Right renal pelvis (tissue), 4 donors: ENCODE results near the gene CFAP54. TPM values are rescaled to one million over a fixed set of nuclear protein-coding genes. Genes with fewer than 3 reads are reported as not detected.
"Not testable (repeated sequence)": the region's sequence is repeated elsewhere in the genome, so short reads cannot be mapped to it uniquely, and the experiment has no call there.

Experiments
- DNase-seq, 4 donors: peaks; one replicate each; pipeline ENCODE4 v3.0.0-alpha.2; 2013; ENCODE audit warnings: low read depth in 4 of 4, low spot score in 3 of 4, missing footprints in 1 of 4
- polyA plus RNA-seq, 4 donors: library from polyadenylated mRNA; unstranded; fragments of 120-200 nt; gene quantifications; one replicate each; pipeline ENCODE4 v1.2.1, GENCODE V29; 2013; ENCODE audit not compliant: insufficient read length in 4 of 4

The CFAP54 gene
- polyA plus RNA-seq, 4 donors, result 2.4 to 2.8 (median 2.6) TPM

DNA sequence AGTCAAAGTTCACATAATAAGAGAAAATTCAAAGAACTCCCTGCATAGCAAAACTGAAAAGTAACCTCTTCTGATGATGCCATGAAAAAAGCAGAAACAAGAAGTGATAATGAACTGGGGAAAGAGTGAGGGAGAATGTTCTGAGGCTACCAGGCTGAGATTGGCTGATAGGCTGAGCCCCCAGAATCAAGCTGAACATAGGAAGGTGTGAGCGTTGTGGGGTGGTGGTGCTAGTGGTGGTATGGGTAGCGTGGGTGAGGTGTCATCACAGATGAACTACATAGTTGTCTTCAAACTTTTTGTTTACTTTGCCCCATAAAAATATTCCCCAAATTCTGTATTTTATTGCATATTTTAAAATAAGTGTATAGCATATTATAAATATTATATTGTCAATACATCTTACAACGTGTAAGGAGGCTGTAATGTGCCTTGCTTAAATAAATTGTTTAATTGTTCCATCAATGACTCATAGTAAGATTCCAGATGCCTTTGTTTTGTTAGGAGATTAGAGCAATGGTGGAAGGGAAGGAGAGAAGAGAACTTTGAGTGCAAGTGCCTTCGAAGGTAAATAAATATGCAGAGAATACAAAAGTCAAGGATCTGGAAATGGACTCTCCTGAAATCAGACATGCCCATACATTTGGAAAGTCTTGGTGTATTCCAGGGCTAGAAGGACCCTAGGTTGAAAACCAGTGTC lies 15.8 kb upstream of the CFAP54 start:
- no peak for DNase-seq

DNA sequence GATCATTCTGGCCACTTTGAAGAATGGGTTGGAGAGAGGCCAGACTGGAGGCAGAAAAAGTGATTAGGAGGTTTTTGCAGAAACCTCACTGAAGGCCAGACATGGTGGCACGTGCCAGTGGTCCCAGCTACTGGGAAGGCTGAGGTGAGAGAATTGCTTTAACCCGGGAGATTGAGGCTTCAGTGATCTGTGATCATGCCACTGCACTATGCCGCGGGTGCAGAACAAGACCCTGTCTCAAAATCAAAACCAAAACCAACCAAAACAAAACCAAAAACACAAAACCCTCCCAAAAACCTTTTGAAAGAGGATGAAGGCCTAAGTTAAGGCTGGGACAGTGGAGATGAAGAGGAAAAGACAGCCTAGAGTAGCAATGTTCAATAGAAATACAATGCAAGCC lies 15.2 kb upstream of the CFAP54 start:
- no peak for DNase-seq

DNA sequence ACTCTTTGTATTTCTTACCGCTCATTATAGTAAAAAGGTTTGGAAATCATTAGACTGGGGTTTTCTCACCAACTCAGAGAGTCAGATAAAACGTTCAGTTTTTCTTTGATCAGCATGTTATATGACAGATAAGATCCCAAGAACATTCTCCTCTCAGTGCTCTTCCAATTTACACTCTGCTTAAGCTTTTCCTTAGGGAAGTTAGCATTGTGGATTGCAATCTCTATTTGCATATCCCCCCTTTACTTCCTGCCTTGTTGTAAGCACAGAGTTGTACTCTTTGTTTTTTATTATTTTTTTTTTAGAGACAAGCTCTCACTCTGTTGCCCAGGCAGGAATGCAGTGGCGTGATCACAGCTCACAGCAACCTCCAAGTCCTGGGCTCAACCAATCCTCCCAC lies 11.4 kb upstream of the CFAP54 start:
- no peak for DNase-seq

DNA sequence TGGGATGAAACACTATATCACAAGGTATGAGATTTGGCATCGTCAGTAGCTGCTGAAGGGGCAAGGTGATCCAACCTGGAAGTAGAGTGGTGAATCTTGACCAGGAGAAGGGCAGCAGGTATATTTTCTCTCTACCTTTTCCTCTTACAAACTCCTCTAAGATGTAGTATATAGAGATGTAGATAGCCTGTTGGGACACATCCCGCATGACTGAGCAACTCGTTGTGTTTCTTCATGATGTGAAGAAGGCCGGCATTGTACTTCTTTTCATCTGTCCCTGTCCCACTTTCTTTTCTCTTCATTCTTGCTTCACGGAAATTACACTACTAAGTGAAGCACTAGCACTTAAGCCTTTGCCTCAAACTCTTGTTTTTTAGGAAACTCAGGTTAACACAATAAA lies 7.3 kb upstream of the CFAP54 start:
- DNase-seq, result no peak

DNA sequence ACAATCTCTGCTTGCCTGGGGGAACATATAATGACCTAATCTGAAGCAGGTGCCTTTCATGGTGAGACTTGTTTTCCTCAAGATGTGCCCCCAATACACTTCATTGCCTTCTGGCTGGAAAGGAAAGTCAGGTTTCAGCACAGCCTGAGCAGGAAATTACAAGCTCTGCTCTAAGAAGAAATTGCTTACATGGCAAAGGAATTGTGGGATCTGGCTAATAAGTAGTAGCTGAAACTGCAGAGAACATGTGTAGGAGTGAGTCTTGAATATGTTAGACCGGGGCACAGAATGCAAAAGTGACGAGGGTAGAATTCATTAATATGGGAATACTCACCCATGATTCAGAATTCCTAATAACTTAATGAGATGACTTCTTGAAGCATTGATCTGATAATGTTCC lies 6.3 kb upstream of the CFAP54 start:
- no peak for DNase-seq

DNA sequence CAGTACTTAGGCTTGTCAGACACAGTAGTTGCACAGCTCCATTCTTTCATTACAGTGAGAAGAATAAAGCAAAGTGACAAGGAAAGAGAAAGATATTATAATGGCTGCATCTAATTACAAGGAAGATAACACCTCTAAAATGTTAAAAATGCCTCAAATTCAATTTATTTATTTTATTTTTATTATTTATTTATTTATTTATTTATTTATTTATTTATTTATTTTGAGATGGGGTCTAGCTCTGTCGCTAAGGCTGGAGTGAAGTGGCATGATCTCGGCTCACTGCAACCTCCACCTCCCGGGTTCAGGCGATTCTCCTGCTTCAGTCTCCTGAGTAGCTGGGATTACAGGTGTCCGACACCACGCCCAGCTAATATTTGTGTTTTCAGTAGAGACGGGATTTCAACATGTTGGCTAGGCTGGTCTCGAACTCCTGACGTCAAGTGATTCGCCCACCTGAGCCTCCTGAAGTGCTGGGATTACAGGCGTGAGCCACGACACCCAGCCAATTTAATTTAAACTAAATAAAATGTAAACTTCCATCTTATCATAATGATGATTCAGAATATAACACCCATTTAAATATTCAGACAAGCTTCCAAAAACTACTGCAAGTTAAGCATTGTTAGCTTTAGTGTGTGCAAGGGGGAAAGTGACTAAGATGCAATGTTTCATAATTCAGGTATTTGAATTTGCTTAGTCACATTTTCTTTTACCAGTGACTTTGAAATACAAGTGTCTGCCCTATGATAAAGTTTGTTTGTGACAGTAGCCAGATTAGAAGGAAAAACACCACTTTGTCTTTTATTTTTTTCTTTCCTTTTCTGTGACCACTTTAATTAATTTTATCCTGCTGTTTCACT lies 2.4 kb upstream of the CFAP54 start:
- no peak for DNase-seq

DNA sequence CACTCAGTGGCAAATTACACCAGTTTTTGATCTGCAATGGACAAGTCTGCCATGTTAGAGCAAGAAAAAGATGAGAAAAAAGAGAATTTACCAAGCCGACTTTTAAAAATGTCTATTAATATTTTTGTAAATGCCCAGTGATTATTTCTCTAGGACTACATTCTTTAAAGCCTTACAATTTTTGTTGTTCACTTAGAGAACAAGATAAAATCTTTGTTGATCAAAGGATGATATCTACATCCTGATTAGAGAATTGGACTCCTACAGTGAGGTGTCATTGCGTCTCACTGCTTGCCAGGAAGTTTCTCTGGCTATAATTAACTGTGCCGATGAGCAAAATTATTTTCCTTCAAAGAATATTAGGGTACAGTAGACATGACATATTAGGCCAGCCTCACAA lies 1.7 kb upstream of the CFAP54 start:
- DNase-seq, result no peak

DNA sequence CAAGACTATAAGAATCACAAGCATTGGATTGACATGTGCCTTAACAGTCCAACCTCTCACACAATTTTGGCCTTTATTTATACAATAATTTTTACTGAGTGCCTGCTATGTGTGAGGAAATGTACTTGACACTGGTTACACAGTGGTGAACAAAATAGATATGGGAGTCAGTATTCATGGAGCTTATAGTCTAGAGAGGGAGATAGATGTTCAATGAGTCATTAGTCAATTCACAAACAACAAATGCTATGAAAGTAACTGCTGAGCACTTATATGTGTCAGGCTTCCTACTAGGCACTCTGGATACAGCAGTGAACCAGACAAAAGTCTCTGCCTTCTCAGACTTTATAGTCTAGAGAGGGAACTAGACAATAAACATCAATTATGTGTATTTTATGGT lies 3.7 kb downstream of the CFAP54 start:
- no peak for DNase-seq

DNA sequence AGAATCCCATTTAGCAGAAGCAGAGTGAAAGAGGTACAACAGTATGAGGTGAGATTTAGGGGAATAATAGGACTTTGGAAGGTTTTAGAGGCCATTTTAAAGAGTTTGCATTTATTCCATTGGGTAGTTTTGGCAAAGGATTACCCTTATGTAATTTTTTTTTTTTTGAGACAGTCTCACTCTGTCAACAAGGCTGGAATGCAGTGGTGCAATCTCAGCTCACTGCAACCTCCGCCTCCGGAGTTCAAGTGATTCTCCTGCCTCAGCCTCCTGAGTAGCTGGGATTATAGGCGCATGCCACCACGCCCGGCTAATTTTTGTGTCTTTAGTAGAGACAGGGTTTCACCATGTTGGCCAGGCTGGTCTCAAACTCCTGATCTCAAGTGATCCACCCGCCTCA lies 4.8 kb downstream of the CFAP54 start:
- DNase-seq, result not testable (repeated sequence)

DNA sequence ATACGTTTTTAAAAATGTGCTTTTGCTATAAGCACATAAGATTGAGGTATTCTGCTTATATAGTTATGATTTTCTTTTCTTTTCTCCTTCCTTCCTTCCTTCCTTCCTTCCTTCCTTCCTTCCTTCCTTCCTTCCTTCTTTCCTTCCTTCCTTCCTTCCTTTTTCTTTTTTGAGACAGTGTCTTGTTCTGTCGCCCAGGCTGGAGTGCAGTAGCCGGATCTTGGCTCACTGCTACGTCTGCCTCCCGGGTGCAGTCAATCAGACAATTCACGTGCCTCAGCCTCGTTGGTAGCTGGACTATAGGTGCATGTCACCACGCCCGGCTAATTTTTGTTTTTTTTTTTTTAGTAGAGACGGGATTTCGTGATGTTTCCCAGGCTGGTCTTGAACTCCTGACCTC lies 5.8 kb downstream of the CFAP54 start:
- DNase-seq, result no peak

DNA sequence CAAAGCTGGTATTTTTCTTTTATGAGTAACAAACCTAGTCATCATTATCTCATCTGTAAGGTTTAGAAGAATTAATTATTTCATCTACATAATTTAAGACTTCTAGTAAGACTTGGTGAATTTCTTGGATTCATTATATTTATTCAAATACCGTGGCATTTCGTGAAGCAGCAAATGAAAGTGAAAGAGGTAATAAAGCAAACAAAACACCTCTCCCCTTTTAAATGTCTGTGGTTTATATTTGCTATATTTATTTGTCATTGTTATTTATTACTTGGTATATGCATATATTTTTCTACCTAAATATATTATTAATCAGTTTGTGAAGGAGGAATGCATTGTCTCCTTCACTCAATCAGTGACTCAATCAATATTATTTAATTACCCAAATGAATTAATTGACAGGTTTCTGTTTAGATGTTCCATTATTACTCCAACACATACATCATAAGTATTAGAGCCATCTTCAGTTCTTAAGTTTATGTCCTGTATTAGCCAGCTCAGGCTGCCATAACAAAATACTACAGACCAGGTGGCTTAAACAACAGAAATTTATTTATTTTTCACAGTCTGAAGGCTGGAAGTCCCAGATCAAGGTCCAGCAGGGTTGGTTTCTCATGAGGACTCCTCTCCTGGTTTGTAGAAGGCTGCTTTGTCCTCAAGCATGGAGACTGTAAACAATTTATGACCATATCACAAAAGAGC lies 6.6 kb downstream of the CFAP54 start:
- DNase-seq, result no peak

DNA sequence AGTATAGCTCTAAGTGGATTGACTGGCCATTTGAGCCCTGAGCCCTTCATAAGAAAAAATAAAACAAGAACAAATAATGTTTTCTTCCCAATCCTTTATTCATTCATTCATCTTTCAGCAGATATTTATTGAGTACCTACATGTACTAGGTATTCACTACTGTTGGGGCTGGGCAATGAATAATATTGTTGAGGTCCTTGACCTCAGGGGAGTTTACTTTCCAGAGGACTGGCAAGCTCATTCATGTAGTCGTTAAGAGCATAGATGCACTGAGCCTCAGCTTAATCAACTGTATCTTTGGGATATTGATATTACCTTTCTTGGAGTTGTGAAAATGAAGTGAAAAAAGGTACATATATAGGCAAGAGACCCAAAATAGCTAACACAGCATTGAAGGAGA lies 7.6 kb downstream of the CFAP54 start:
- no peak for DNase-seq

DNA sequence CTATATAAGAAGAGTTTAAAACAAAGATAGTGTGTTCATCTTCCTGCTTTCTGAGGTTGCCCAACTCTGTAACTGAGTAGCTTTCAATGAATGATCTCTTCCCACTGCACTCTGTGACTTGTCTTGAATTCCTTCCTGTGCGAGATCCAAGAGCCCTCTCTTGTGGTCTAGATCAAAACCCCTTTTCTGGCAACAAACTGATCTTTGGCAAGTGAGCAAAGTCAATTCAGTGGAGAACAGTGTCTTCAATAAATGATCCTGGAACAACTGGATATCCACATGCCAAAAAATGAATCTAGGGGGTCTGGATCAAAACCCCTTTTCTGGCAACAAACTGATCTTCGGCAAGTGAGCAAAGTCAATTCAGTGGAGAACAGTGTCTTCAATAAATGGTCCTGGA lies 8.5 kb downstream of the CFAP54 start:
- DNase-seq, result no peak

DNA sequence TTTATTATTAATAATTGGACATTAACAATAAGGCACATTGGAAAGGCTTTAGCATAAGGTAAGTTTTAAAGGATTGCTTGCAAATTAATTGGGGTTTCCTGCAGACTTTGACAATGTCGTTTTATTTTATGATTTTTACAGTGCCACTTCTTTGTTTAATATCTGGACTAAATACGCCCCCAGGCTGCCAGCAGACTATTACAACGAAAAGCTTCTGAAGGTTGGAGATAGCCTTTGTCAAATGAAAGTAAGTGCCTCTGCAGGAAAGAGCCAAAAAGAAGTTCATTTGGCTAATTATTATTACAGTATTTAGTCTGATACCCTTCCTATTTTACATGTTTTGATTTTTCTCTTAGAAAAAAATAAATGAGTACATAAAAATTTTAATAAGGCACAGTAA lies 11.3 kb downstream of the CFAP54 start:
- DNase-seq, result no peak

DNA sequence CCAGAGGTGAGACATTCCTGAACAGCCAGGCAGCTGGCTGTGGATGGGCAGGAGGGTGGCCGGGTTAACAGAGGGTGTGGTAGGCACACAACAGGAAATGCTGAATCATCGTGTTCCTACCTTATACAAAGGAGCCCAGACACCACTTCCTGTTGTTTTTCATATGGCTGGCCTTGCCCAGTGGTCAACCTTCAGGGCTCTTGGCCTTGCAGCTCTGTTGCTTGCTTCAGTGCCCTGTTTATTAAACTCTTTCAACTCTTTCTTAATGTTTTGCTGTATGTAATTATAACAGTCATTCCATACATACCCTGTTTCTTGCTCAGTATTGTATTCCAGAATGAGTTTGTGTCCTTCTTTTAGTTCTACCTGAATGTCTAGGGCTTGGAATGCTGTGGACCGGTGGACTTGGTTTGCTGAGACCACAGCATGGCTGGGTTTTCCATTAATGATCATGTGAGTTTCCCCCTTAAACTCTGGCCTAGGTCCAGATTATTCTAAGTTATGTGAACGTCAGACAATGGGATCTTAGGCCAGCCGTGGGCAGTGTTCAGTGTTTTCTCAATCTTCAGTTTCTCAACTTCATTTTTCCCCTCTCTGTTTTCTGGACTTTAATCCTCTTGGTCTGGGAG lies 11.9 kb downstream of the CFAP54 start:
- DNase-seq, result no peak

DNA sequence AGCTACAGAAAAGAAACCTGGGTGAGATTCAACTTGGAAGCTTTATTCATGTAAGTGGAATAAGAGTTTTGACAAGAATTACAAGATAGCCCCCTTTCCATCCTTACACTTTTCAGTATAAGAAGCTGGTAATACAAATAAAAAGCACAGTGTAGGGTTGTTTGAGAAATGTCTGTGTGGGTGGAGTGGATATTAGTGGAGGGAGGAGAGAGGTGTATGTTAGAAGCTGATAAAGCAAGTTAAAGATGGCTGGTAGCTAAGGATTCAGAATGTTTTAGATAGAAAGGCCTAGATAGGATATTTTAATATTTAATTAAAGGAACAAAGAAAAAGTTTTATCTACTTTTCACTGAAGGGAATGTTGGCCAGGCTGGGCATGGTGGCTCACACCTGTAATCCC lies 12.5 kb downstream of the CFAP54 start:
- DNase-seq, result no peak

DNA sequence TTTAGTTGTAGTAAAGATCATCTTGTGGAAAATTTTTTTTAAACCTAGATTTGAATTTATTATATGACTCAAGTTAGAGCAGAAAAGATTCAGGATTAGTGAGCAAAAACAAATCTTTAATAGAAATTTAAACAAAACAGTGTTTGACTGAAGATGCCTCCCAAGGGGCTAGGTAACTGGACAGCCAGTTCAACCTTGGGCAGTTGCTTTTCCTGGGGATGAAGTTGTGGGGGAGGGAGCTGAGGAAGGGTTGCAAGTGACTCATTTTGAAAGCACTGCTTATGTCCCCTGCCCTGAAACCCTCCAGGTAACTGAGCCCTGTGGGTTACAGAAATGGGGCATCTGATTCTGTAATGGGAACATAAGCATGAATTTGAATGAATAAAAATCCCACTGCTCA lies 13.1 kb downstream of the CFAP54 start:
- no peak for DNase-seq

DNA sequence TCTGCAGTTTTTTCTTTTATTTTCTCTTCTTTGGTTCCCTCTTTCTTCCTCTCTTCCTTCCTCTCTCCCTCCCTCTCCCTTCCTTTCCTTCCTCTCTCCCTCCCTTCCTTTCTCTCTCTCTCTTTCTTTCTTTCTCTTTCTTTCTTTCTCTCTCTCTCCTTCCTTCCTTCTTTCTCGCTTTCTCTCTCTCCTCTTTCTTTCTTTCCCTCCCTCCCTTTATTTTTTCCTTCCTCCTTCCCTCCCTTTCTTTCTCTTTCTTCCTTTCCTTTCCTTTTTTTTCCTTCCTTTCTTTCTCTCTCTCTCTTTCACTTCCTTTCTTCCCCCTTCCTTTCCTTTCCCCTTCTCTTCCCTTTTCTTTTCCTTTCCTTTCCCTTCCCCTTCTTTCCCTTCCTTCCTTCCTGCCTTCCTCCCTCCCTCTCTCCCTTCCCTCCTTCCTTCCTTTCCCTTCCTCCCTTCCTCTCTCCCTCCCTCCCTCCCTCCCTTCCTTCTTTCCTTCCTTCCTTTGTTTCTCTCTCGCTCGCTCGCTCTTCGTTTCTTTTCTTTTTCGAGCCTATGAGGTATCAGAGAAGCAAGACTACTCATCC lies 13.7 kb downstream of the CFAP54 start:
- DNase-seq, result no peak

DNA sequence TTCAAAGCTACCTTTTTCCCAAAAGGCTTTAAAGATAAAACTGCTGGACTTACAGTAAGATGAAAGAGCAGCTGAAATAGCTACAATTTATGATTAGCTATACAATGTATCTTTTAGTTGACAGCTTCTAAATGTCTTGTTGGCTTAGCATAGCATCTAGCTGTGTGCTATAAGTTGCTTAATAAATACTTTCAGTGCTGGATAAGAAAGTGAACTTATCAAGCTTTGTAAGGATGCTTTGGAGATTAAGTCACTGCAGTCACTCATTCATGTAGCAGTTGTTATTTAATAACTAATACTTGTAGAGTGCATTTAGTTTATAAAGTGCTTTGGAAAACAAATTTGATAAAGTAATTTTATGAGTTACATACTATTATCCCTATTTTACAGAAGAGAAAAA lies 14.6 kb downstream of the CFAP54 start:
- no peak for DNase-seq

DNA sequence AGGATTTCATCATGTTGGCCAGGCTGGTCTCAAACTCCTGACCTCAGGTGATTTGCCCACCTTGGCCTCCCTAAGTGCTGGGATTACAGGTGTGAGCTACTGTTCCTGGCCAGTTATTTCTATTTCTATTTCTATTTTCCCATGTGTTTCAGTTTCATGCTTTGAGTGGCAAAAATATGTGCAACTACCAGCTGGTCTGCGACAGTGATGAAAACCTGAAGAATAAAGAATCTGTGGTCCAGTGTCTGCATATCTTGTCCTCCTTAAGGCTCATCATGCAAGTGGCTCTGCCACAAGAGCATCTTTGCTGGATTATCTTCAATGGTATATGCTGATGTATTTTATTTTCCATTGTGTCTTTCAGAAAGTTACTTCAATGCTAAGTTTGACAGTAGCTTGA lies 17.4 kb downstream of the CFAP54 start:
- DNase-seq, result no peak

DNA sequence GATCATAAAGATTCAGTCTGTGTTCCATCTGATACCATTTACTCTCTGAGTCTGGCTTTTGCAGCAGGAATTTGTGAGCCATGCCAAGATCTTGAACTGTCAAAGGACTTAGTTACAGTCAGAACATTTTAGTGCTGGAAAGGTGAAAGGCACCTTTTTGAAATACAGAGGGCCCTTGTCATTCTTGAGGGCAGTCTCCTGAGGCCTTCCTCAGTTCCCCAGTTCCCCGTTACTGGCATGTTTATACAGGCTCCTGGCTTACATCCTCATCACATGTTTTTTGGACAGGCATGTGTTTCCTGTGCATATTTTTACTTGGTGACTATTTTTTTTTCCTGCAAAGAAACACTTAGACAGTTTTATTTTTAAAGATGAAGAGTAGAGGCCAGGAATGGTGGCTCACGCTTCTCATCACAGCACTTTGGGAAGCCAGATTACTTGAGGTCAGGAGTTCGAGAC lies 21.0 kb downstream of the CFAP54 start:
- no peak for DNase-seq
